Stomach (tissue), 9 donors: ENCODE data around the gene SSRP1. TPM values are rescaled to one million over a fixed set of nuclear protein-coding genes. Genes with fewer than 3 reads are reported as not detected.

Experiments
- DNase-seq, 2 donors: peaks; one replicate each; pipeline versions ENCODE4 v3.0.0 to v3.0.0-alpha.2; 2013 to 2019
- H3K27ac ChIP-seq, 5 donors: fragments of 200-600 bp in 4 of 5; sonication (generic) in 4 of 5; one replicate each; pipeline ENCODE4 v1.5.1; 2013 to 2019; ENCODE audit warnings: mild to moderate bottlenecking in 1 of 5, moderate library complexity in 1 of 5
- H3K27me3 ChIP-seq, 3 donors: fragments of 200-600 bp; sonication (generic); one replicate each; pipeline ENCODE4 v1.5.1; 2017 to 2019; ENCODE audit warnings: mixed run types in 1 of 3
- H3K36me3 ChIP-seq, 4 donors: fragments of 200-600 bp; sonication (generic); 1 replicate in 3 of 4; 2 replicates in 1 of 4; pipeline ENCODE4 v1.5.1; 2016 to 2019
- H3K4me1 ChIP-seq, 4 donors: fragments of 200-600 bp; sonication (generic); one replicate each; pipeline ENCODE4 v1.5.1; 2016 to 2019
- H3K4me3 ChIP-seq, 4 donors: fragments of 200-600 bp; sonication (generic) in 3 of 4; one replicate each; pipeline ENCODE4 v1.5.1; 2016 to 2019; ENCODE audit warnings: mild to moderate bottlenecking in 1 of 4
- H3K9me3 ChIP-seq, 4 donors: fragments of 200-600 bp; sonication (generic); one replicate each; pipeline ENCODE4 v1.5.1; 2016 to 2019
- CTCF ChIP-seq, 7 experiments: fragments of 450-650 bp in 4 of 7; fragments of 200-600 bp in 3 of 7; sonication (generic) in 3 of 7; IDR thresholded peaks; one replicate each; pipeline ENCODE4 v1.5.1; 2016 to 2019; ENCODE audit warnings: antibody characterized with exemption in 7 of 7, control low read depth in 2 of 7, mild to moderate bottlenecking in 1 of 7
- EP300 ChIP-seq: sonication (generic); formaldehyde crosslinking; IDR thresholded peaks from one replicate; pipeline ENCODE4 v1.6.1; 2017; ENCODE audit warnings: antibody characterized with exemption
- POLR2A ChIP-seq, 4 donors: fragments of 450-650 bp; IDR thresholded peaks; one replicate each; pipeline ENCODE4 v1.6.1; 2016; ENCODE audit warnings: antibody characterized with exemption in 4 of 4, control low read depth in 2 of 4, mild to moderate bottlenecking in 1 of 4, moderate library complexity in 1 of 4
- POLR2AphosphoS5 ChIP-seq, 3 donors: sonication (generic); formaldehyde crosslinking; IDR thresholded peaks; one replicate each; pipeline ENCODE4 v1.6.1; 2016; ENCODE audit warnings: antibody characterized with exemption in 3 of 3
- WGBS, 5 donors: extraction: QIAGEN DNeasy Blood & Tissue Kit in 3 of 5; methylation state at CpG; one replicate each; pipeline versions ENCODE4 v1.1.5 to v1.1.7; 2013 to 2018; 5-methylcytosine and 5-hydroxymethylcytosine counted together
- intact Hi-C: fragments of 100-400 bp; cut with DNase I; formaldehyde crosslinking; loops from one replicate; pipeline ENCODE4 v1.15.1; 2023; ENCODE audit warnings: low total_unique reads
- polyA plus RNA-seq, 3 donors: library from polyadenylated mRNA; stranded (reverse); fragments of 200-250 nt; gene quantifications; one replicate each; pipeline ENCODE4 v1.2.3, GENCODE V29; 2013
- total RNA-seq, 5 donors: library from RNA; depleted of rRNA; stranded (reverse); fragments of >200 nt; gene quantifications; one replicate each; pipeline versions ENCODE4 v1.1.0 to v1.2.3, GENCODE V29; 2014 to 2016
- donor health status: healthy with polysubstance abuse.
- donor health status: Bipolar disorder and iron deficiency.
- donor health status: healthy.

Gene SSRP1
- total and polyA plus RNA-seq, 8 donors = 15.8 to 62.9 (median 47.1) TPM

GRCh38 chr11:57368845-57369232 is 33.1 kb upstream of the SSRP1 start:
- H3K4me3 ChIP-seq = no peak overlapping the region
- DNase-seq = no peak
- H3K9me3 ChIP-seq = no peaks in the 10 kb centered on the region
- no peaks in the 10 kb centered on the region for H3K27me3 ChIP-seq
- intact Hi-C loops = no loop called here
- no peaks in the 10 kb centered on the region for H3K4me1 ChIP-seq
- H3K27ac ChIP-seq = no peak overlapping the region
- TF ChIP-seq CTCF (IDR thresholded peaks at IDR 0.05) (no peak), POLR2AphosphoS5 (IDR thresholded peaks at IDR 0.05) (no peak), EP300 (no peak), POLR2A (IDR thresholded peaks at IDR 0.05) (no peak)
- WGBS, 5 donors = 66 to 79% (median 71%) methylated on average over 3 to 5 of the region's 5 CpGs
- no peaks in the 10 kb centered on the region for H3K36me3 ChIP-seq

- Histone ChIP-seq H3K27me3 (no peaks in the 10 kb centered on the region), H3K9me3 (no peaks in the 10 kb centered on the region), H3K36me3 (no peaks in the 10 kb centered on the region), H3K4me1 (no peaks in the 10 kb centered on the region), H3K4me3 (no peak overlapping the region), H3K27ac (no peak overlapping the region)
- intact Hi-C loops = no loop called here
- 69 to 74% (median 72%) methylated on average over 15 to 19 of the region's 19 CpGs for WGBS, 5 donors
- no peak for TF ChIP-seq POLR2A (IDR thresholded peaks at IDR 0.05)
- TF ChIP-seq POLR2AphosphoS5 (IDR thresholded peaks at IDR 0.05) = no peak
- TF ChIP-seq EP300 = no peak
- TF ChIP-seq CTCF (IDR thresholded peaks at IDR 0.05) = no peak
- no peak for DNase-seq
Measured at GRCh38 chr11:57368106-57368844, 32.6 kb upstream of the SSRP1 start.

- intact Hi-C loops = no loop called here
- H3K4me3 ChIP-seq = no peak overlapping the region
- 64 to 72% (median 66%) methylated on average over 8 to 9 of the region's 9 CpGs for WGBS, 5 donors
Measured at GRCh38 chr11:57364851-57365660, 29.4 kb upstream of the SSRP1 start.

More at GRCh38 chr11:57364851-57365660, 29.4 kb upstream of the SSRP1 start:
- Histone ChIP-seq H3K9me3 (no peaks in the 10 kb centered on the region), H3K36me3 (no peaks in the 10 kb centered on the region), H3K4me1 (no peaks in the 10 kb centered on the region), H3K27me3 (no peaks in the 10 kb centered on the region), H3K27ac (no peak overlapping the region)
- no peak for TF ChIP-seq POLR2A (IDR thresholded peaks at IDR 0.05)
- no peak for TF ChIP-seq CTCF (IDR thresholded peaks at IDR 0.05)
- TF ChIP-seq POLR2AphosphoS5 (IDR thresholded peaks at IDR 0.05) = no peak
- no peak for TF ChIP-seq EP300
- DNase-seq = no peak
